WI38 (cell line): ENCODE results near the gene MARCHF3.

Experiments
- H3K4me3 ChIP-seq: 2 replicates; pipeline ENCODE4 v1.5.1; 2011; ENCODE audit warnings: low read depth, mild to moderate bottlenecking, control low read depth, low read length
- CTCF ChIP-seq: IDR thresholded peaks from 2 replicates; pipeline ENCODE4 v1.5.1; 2012; ENCODE audit warnings: low read depth, mild to moderate bottlenecking, control low read depth, low read length

The MARCHF3 gene

GRCh38 chr5:126875303-126875785 lies 155.0 kb downstream of the MARCHF3 start:
- TF ChIP-seq CTCF, result no peak
- H3K4me3 ChIP-seq, result no peak overlapping the region

GRCh38 chr5:126872561-126873354 lies 157.6 kb downstream of the MARCHF3 start:
- H3K4me3 ChIP-seq, result no peak overlapping the region
- TF ChIP-seq CTCF, result no peak

- no peak for TF ChIP-seq CTCF
- H3K4me3 ChIP-seq, result no peak overlapping the region
Observed at GRCh38 chr5:126871441-126871840, 158.9 kb downstream of the MARCHF3 start.

- TF ChIP-seq CTCF, result no peak
- no peak overlapping the region for H3K4me3 ChIP-seq
Observed at GRCh38 chr5:126869005-126869451, 161.3 kb downstream of the MARCHF3 start.

- H3K4me3 ChIP-seq, result no peak overlapping the region
- TF ChIP-seq CTCF, result no peak
Observed at GRCh38 chr5:126868338-126869004, 161.9 kb downstream of the MARCHF3 start.

- no peak overlapping the region for H3K4me3 ChIP-seq
- TF ChIP-seq CTCF, result no peak
Observed at GRCh38 chr5:126866851-126867636, 163.3 kb downstream of the MARCHF3 start.
